HCT116 (cell line): Measurements from ENCODE around the gene G6PC3. TPM values are rescaled to one million over a fixed set of nuclear protein-coding genes. Genes with fewer than 3 reads are reported as not detected.

Source experiments
- ATAC-seq: fragments of 200-7000 bp; cut with Tn5 transposase; 2 replicates; pipeline ENCODE4 v1.9.1; 2020; ENCODE audit warnings: mild to moderate bottlenecking, moderate library complexity
- BruUV-seq: library from RNA; stranded (reverse); fragments of 400-500 nt; replicated peaks from 2 replicates; lab custom pipeline; 2021; lab: Mats Ljungman, UMichigan
- CTCF ChIA-PET: fragments of 300-600 bp; sonication (Branson Sonifier 250); formaldehyde crosslinking; loops from one replicate; lab custom pipeline; 2021; ENCODE audit warnings: antibody characterized with exemption; lab: Charles Lee
- POLR2A ChIA-PET: fragments of 300-600, 350-600 bp; sonication (Branson Sonifier 250); formaldehyde crosslinking; loops from one replicate; lab custom pipeline; 2021; ENCODE audit warnings: antibody characterized with exemption; lab: Charles Lee
- RAD21 ChIA-PET, 2 experiments: fragments of 300-600 bp; sonication (Branson Sonifier 250); formaldehyde crosslinking; loops; one replicate each; lab custom pipeline; 2023; ENCODE audit warnings: low total read pairs in 2 of 2; ENCODE audit not compliant: uncharacterized antibody in 2 of 2, unreplicated experiment in 2 of 2, low non-redundant PET in 1 of 2; lab: Charles Lee
- DNase-seq: peaks from one replicate; pipeline ENCODE4 v3.0.0-alpha.2; 2010; ENCODE audit warnings: low read depth, low spot score
- H2AFZ ChIP-seq: fragments of 200-600 bp; shearing (Covaris generic), sonication (generic); 2 replicates; pipeline ENCODE4 v1.6.1; 2017; ENCODE audit warnings: low read depth, mixed run types, mixed read lengths, antibody characterized with exemption, low read length; ENCODE audit not compliant: poor library complexity, severe bottlenecking
- H3K27ac ChIP-seq: 2 replicates; pipeline ENCODE4 v1.5.1; 2012; ENCODE audit warnings: low read depth, low read length
- H3K27me3 ChIP-seq: fragments of 200-600 bp; sonication (generic); 2 replicates; pipeline ENCODE4 v1.6.1; 2016; ENCODE audit warnings: mixed run types, low read length, mixed read lengths; ENCODE audit not compliant: insufficient read depth
- H3K36me3 ChIP-seq, 2 experiments: fragments of 200-500 bp in 1 of 2; fragments of 200-600 bp in 1 of 2; sonication (Bioruptor generic) in 1 of 2; sonication (generic) in 1 of 2; 2 replicates each; pipeline versions ENCODE4 v1.5.1 to v1.6.1; 2014 to 2016; ENCODE audit warnings: low read length in 2 of 2, inconsistent platforms in 1 of 2, mixed read lengths in 1 of 2, mixed run types in 1 of 2; ENCODE audit not compliant: insufficient read depth in 2 of 2, control insufficient read depth in 1 of 2
- H3K4me1 ChIP-seq, 2 experiments: fragments of 200-600 bp in 1 of 2; sonication (generic) in 1 of 2; 2 replicates each; pipeline versions ENCODE4 v1.5.1 to v1.6.1; 2012 to 2017; ENCODE audit warnings: low read length in 2 of 2, inconsistent platforms in 1 of 2, mild to moderate bottlenecking in 1 of 2, mixed read lengths in 1 of 2, mixed run types in 1 of 2, moderate library complexity in 1 of 2; ENCODE audit not compliant: insufficient read depth in 2 of 2, control insufficient read depth in 1 of 2
- H3K4me2 ChIP-seq: fragments of 200-600 bp; sonication (generic); 2 replicates; pipeline ENCODE4 v1.6.1; 2017; ENCODE audit warnings: mixed run types, low read length, mixed read lengths
- H3K4me3 ChIP-seq, 2 experiments: fragments of 200-600 bp in 1 of 2; sonication (generic) in 1 of 2; replicated peaks in 1 of 2; 2 replicates each; pipeline ENCODE4 v1.5.1; 2011 to 2016; ENCODE audit warnings: low read length in 2 of 2, control low read depth in 1 of 2, low read depth in 1 of 2, mild to moderate bottlenecking in 1 of 2, mixed read lengths in 1 of 2, mixed run types in 1 of 2
- H3K79me2 ChIP-seq: fragments of 200-600 bp; sonication (generic); 2 replicates; pipeline ENCODE4 v1.6.1; 2017; ENCODE audit warnings: mild to moderate bottlenecking, mixed run types, low read length, moderate library complexity, mixed read lengths; ENCODE audit not compliant: insufficient read depth
- H3K9ac ChIP-seq: fragments of 200-600 bp; sonication (generic); 2 replicates; pipeline ENCODE4 v1.6.1; 2016; ENCODE audit warnings: low read length, mixed read lengths
- H3K9me2 ChIP-seq: fragments of 200-600 bp; sonication (generic), shearing (Covaris generic); 2 replicates; pipeline ENCODE4 v1.6.1; 2017; ENCODE audit warnings: mixed run types, mild to moderate bottlenecking, moderate library complexity; ENCODE audit not compliant: insufficient read depth
- H3K9me3 ChIP-seq, 2 experiments: fragments of 200-500 bp in 1 of 2; fragments of 200-600 bp in 1 of 2; sonication (Bioruptor generic) in 1 of 2; sonication (generic) in 1 of 2; 2 replicates each; pipeline ENCODE4 v1.6.1; 2014 to 2017; ENCODE audit warnings: low read length in 2 of 2, mixed read lengths in 2 of 2, inconsistent platforms in 1 of 2, low read depth in 1 of 2, mild to moderate bottlenecking in 1 of 2, mixed run types in 1 of 2, moderate library complexity in 1 of 2; ENCODE audit not compliant: control insufficient read depth in 1 of 2, insufficient read depth in 1 of 2
- H4K20me1 ChIP-seq: fragments of 200-600 bp; sonication (generic), shearing (Covaris generic); 2 replicates; pipeline ENCODE4 v1.6.1; 2017; ENCODE audit warnings: mixed run types, mild to moderate bottlenecking, moderate library complexity; ENCODE audit not compliant: insufficient read depth
- CEBPB ChIP-seq: IDR thresholded peaks from 2 replicates; pipeline ENCODE4 v1.6.1; 2012; ENCODE audit warnings: low read depth
- EZH2 ChIP-seq: fragments of 200-600 bp; sonication (generic); IDR thresholded peaks from 2 replicates; pipeline ENCODE4 v1.6.1; 2017; ENCODE audit warnings: antibody characterized with exemption, mixed run types
- EZH2phosphoT487 ChIP-seq: fragments of 200-600 bp; IDR thresholded peaks from 2 replicates; pipeline ENCODE4 v1.6.1; 2018; ENCODE audit warnings: antibody characterized with exemption, borderline replicate concordance
- POLR2A ChIP-seq: IDR thresholded peaks from 2 replicates; pipeline ENCODE4 v1.7.0; 2011; ENCODE audit warnings: borderline replicate concordance; ENCODE audit not compliant: insufficient read depth, insufficient read length; ENCODE audit errors: extremely low read depth
- POLR2AphosphoS5 ChIP-seq: IDR thresholded peaks from 2 replicates; pipeline ENCODE4 v1.6.1; 2011; ENCODE audit warnings: mild to moderate bottlenecking, low read depth, low read length, moderate library complexity
- TCF7L2 ChIP-seq: IDR thresholded peaks from 2 replicates; pipeline ENCODE4 v1.7.0; 2011; ENCODE audit warnings: borderline replicate concordance, inconsistent platforms; ENCODE audit not compliant: insufficient read depth, insufficient read length; ENCODE audit errors: extremely low read depth
- YY1 ChIP-seq: IDR thresholded peaks from 2 replicates; pipeline ENCODE4 v1.6.1; 2011; ENCODE audit warnings: low read length, low read depth, moderate library complexity, mild to moderate bottlenecking; ENCODE audit not compliant: insufficient replicate concordance; ENCODE audit errors: extremely low read depth
- ZFX ChIP-seq: fragments of 450-650 bp; IDR thresholded peaks from 2 replicates; pipeline ENCODE4 v1.6.1; 2017
- ZNF274 ChIP-seq: fragments of 200-500 bp; sonication (Bioruptor generic); IDR thresholded peaks from 2 replicates; pipeline ENCODE4 v1.6.1; 2014; ENCODE audit warnings: mild to moderate bottlenecking, low read depth, low read length, inconsistent platforms
- intact Hi-C: fragments of 100-400 bp; cut with micrococcal nuclease; formaldehyde crosslinking; loops from 2 replicates; pipeline ENCODE4 v1.10.0; 2022
- total RNA-seq: library from RNA; stranded (reverse); gene quantifications from one replicate; pipeline ENCODE4 v1.2.1, GENCODE V29; 2021; ENCODE audit not compliant: unreplicated experiment
- TF ChIP-seq, protein P1 (sequence below), 3 experiments: fragments of 200-600 bp in 1 of 3; sonication (generic) in 1 of 3; IDR thresholded peaks in 2 of 3; conservative IDR thresholded peaks in 1 of 3; 2 replicates each; pipeline ENCODE4 v1.5.1; 2012 to 2017; ENCODE audit warnings: low read depth in 2 of 3, low read length in 2 of 3, antibody characterized with exemption in 1 of 3, borderline replicate concordance in 1 of 3, control low read depth in 1 of 3, mild to moderate bottlenecking in 1 of 3, mixed read lengths in 1 of 3, mixed run types in 1 of 3, moderate library complexity in 1 of 3; ENCODE audit not compliant: insufficient read depth in 1 of 3
- TF ChIP-seq, protein P2 (sequence below): IDR thresholded peaks from 2 replicates; pipeline ENCODE4 v1.6.1; 2012
- TF ChIP-seq, protein P3 (sequence below): IDR thresholded peaks from 2 replicates; pipeline ENCODE4 v1.6.1; 2012
- TF ChIP-seq, protein P4 (sequence below): IDR thresholded peaks from 2 replicates; pipeline ENCODE4 v1.6.1; 2012; ENCODE audit warnings: low read depth

Gene G6PC3
- total RNA-seq, 1 experiment from 2014 or later: 50.6 TPM

DNA sequence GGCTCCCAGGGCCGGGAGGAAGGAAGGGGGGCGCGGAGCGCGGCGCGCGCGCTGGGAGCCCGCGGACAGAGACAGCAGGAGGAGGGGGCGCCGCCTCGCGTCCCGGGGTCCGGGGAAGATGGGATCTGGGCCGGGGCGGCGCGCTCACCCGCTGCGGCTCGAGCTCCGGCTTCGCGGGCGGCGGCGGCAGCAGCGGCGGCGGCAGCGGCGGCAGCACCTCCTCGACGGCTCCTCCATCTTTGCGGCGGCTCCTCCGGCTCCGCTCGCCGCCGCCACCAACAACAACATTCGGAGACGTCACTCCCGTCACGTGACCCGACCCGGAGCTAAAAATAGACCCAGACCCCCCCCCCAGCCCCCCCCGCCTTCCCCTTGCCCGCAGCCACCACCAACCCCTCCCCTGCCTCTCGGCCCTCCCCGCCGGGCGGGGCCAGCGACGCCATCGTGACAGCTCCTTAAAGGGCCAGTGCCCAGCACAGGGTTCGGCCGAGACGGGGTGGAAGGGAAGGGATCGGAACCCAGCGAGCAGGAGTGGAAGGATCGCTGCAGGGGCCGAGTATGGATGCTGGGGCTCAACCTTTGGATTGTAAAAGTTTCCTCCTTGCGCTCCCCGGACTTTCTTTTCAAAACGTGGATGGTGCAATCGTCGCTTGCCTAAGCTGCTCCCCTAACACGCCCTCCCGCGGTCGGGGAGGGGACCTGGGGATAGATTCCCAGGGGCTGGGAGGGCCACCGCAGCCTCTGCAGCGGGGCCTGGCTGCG is 53.0 kb downstream of the G6PC3 start, which contains the start of gene HDAC5 (continued):
- TF ChIP-seq EZH2phosphoT487 (no peak), YY1 (peak; percentile 39), CEBPB (no peak; the same call in 1 of the 2 replicates), TCF7L2 (peak; percentile 13), POLR2A (no peak), ZFX (peak; percentile 45; the same call in 1 of the 2 replicates)
- TF ChIP-seq, protein P1, sequence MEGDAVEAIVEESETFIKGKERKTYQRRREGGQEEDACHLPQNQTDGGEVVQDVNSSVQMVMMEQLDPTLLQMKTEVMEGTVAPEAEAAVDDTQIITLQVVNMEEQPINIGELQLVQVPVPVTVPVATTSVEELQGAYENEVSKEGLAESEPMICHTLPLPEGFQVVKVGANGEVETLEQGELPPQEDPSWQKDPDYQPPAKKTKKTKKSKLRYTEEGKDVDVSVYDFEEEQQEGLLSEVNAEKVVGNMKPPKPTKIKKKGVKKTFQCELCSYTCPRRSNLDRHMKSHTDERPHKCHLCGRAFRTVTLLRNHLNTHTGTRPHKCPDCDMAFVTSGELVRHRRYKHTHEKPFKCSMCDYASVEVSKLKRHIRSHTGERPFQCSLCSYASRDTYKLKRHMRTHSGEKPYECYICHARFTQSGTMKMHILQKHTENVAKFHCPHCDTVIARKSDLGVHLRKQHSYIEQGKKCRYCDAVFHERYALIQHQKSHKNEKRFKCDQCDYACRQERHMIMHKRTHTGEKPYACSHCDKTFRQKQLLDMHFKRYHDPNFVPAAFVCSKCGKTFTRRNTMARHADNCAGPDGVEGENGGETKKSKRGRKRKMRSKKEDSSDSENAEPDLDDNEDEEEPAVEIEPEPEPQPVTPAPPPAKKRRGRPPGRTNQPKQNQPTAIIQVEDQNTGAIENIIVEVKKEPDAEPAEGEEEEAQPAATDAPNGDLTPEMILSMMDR (IDR thresholded peaks at IDR 0.05 in 2 of 3, conservative IDR thresholded peaks at IDR 0.05 in 1 of 3; ENCODE audit: borderline replicate concordance in 1 of 3, insufficient read depth in 1 of 3, low read depth in 2 of 3, low read length in 2 of 3): peak; percentile 53 to 59 (median 53); a peak in 5 of 6 replicates
- TF ChIP-seq, protein P2, sequence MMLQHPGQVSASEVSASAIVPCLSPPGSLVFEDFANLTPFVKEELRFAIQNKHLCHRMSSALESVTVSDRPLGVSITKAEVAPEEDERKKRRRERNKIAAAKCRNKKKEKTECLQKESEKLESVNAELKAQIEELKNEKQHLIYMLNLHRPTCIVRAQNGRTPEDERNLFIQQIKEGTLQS: no peak
- TF ChIP-seq, all 23 proteins: peak for 9

DNA sequence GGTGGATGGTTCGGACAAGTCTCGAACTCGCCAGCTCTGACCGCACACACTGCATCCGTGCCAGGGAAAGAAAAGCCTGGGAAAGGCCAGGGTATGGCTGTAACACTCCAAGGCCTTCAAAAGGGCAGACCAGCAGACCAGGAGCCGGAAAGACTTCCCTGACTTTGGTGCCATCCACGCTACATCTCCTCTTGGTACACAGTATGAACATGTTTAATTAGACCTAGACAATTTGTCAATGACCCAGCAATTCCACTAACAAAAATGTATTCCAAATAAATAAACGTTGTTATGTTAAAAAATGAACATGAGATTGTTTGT is 53.5 kb downstream of the G6PC3 start:
- RAD21 ChIA-PET: interaction anchor here (0.9 to 1.3 kb wide), 3 partner anchors 14 to 41 kb away, joined by 3 to 4 read pairs (median 4); no protein-coding TSS in a partner anchor
- ATAC-seq (no peak; the same call in 1 of the 2 replicates), DNase-seq (no peak)
- Histone ChIP-seq H2AFZ (peak overlapping the region; percentile 68), H3K9me2 (no peaks in the 10 kb centered on the region), H3K9ac (peak overlapping the region; percentile 74), H3K27ac (peak overlapping the region; percentile 66), H4K20me1 (no peaks in the 10 kb centered on the region), H3K79me2 (peaks cover 8% of the 10 kb centered on the region; the same call in 1 of the 2 replicates), H3K4me2 (peak overlapping the region; percentile 82), H3K9me3 (no peaks in the 10 kb centered on the region), H3K27me3 (no peaks in the 10 kb centered on the region), H3K36me3 (no peaks in the 10 kb centered on the region), H3K4me1 (peaks cover 14 to 31% of the 10 kb centered on the region in 2 experiments), H3K4me3 (peak overlapping the region; percentile 56 to 65)
- TSS peak; percentile 99 for BruUV-seq
- POLR2A ChIA-PET: interaction anchor here (0.9 to 1.2 kb wide), 5 partner anchors 8 to 58 kb away, joined by 3 to 14 read pairs (median 4); partner anchors contain the start of gene LSM12
- CTCF ChIA-PET: interaction anchor here (0.9 to 2.4 kb wide), 7 partner anchors 9 to 44 kb away, joined by 3 to 13 read pairs (median 9); no protein-coding TSS in a partner anchor
- intact Hi-C loops: loop anchor here (1.0 kb wide), 1 partner anchor 14 kb away; no protein-coding TSS in a partner anchor
- no peak for TF ChIP-seq CEBPB
- TF ChIP-seq, protein P3, sequence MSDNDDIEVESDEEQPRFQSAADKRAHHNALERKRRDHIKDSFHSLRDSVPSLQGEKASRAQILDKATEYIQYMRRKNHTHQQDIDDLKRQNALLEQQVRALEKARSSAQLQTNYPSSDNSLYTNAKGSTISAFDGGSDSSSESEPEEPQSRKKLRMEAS: no peak
- TF ChIP-seq POLR2AphosphoS5: no peak
- no peak for TF ChIP-seq TCF7L2
- TF ChIP-seq, protein P4, sequence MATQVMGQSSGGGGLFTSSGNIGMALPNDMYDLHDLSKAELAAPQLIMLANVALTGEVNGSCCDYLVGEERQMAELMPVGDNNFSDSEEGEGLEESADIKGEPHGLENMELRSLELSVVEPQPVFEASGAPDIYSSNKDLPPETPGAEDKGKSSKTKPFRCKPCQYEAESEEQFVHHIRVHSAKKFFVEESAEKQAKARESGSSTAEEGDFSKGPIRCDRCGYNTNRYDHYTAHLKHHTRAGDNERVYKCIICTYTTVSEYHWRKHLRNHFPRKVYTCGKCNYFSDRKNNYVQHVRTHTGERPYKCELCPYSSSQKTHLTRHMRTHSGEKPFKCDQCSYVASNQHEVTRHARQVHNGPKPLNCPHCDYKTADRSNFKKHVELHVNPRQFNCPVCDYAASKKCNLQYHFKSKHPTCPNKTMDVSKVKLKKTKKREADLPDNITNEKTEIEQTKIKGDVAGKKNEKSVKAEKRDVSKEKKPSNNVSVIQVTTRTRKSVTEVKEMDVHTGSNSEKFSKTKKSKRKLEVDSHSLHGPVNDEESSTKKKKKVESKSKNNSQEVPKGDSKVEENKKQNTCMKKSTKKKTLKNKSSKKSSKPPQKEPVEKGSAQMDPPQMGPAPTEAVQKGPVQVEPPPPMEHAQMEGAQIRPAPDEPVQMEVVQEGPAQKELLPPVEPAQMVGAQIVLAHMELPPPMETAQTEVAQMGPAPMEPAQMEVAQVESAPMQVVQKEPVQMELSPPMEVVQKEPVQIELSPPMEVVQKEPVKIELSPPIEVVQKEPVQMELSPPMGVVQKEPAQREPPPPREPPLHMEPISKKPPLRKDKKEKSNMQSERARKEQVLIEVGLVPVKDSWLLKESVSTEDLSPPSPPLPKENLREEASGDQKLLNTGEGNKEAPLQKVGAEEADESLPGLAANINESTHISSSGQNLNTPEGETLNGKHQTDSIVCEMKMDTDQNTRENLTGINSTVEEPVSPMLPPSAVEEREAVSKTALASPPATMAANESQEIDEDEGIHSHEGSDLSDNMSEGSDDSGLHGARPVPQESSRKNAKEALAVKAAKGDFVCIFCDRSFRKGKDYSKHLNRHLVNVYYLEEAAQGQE: no peak
- no peak for TF ChIP-seq ZNF274
- TF ChIP-seq EZH2: no peak
- TF ChIP-seq, protein P1 (IDR thresholded peaks at IDR 0.05 in 2 of 3, conservative IDR thresholded peaks at IDR 0.05 in 1 of 3; ENCODE audit: borderline replicate concordance in 1 of 3, insufficient read depth in 1 of 3, low read depth in 2 of 3, low read length in 2 of 3): no peak
